SIG-M5 (cell line): ENCODE results near the gene GBP2.
"Not testable (repeated sequence)": the region's sequence is repeated elsewhere in the genome, so short reads cannot be mapped to it uniquely, and the experiment has no call there.

Experiments used
- DNase-seq: peaks from one replicate; lab custom pipeline; 2025; lab: John Stamatoyannopoulos, UW

The GBP2 gene

GRCh38 chr1:89125913-89126580 is at the start of gene GBP2:
Gene GBP2 (minus strand): TSS chr1:89126114. CDS start chr1:89121966, 4,148 bp downstream.
- peak; percentile 22 for DNase-seq

- DNase-seq: no peak
Measured at GRCh38 chr1:89174491-89174890, 48.6 kb upstream of the GBP2 start.

- no peak for DNase-seq
Measured at GRCh38 chr1:89172468-89173143, 46.7 kb upstream of the GBP2 start.

GRCh38 chr1:89171067-89171438 is 45.1 kb upstream of the GBP2 start:
- DNase-seq: no peak

GRCh38 chr1:89170170-89171066 is 44.5 kb upstream of the GBP2 start:
- no peak for DNase-seq

- DNase-seq: no peak
Measured at GRCh38 chr1:89169166-89169565, 43.3 kb upstream of the GBP2 start.

- DNase-seq: no peak
Measured at GRCh38 chr1:89167590-89168230, 41.8 kb upstream of the GBP2 start.

GRCh38 chr1:89166705-89167104 is 40.8 kb upstream of the GBP2 start:
- no peak for DNase-seq

GRCh38 chr1:89165811-89166210 is 39.9 kb upstream of the GBP2 start:
- DNase-seq: no peak

GRCh38 chr1:89151047-89151446 is 25.1 kb upstream of the GBP2 start:
- DNase-seq: no peak

GRCh38 chr1:89149976-89150375 is 24.1 kb upstream of the GBP2 start:
- no peak for DNase-seq

- no peak for DNase-seq
Measured at GRCh38 chr1:89149229-89149628, 23.3 kb upstream of the GBP2 start.

- DNase-seq: no peak
Measured at GRCh38 chr1:89147678-89148658, 22.1 kb upstream of the GBP2 start.

- no peak for DNase-seq
Measured at GRCh38 chr1:89146721-89147120, 20.8 kb upstream of the GBP2 start.

- DNase-seq: no peak
Measured at GRCh38 chr1:89143484-89143883, 17.6 kb upstream of the GBP2 start.

GRCh38 chr1:89142160-89142559 is 16.2 kb upstream of the GBP2 start:
- no peak for DNase-seq

- DNase-seq: no peak
Measured at GRCh38 chr1:89133747-89134146, 7.8 kb upstream of the GBP2 start.

- DNase-seq: no peak
Measured at GRCh38 chr1:89130716-89131115, 4.8 kb upstream of the GBP2 start.

- DNase-seq: no peak
Measured at GRCh38 chr1:89129911-89130310, 4.0 kb upstream of the GBP2 start.

GRCh38 chr1:89128003-89128458 is 2.1 kb upstream of the GBP2 start:
- not testable (repeated sequence) for DNase-seq
